ENCODE measurements around the gene MRPL1. TPM values are rescaled to one million over a fixed set of nuclear protein-coding genes. Genes with fewer than 3 reads are reported as not detected.

Gene MRPL1
- total and polyA plus RNA-seq, 2 of the 13 experiments (the other 11 are each of a cell fraction or from before 2014, with no cell fraction given) = 23.3 to 61.5 TPM

- TF ChIP-seq, protein P1, sequence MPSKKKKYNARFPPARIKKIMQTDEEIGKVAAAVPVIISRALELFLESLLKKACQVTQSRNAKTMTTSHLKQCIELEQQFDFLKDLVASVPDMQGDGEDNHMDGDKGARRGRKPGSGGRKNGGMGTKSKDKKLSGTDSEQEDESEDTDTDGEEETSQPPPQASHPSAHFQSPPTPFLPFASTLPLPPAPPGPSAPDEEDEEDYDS (CRISPR knock-in tag; IDR thresholded peaks at IDR 0.05) = peak; percentile 85
- TF ChIP-seq ZNF775 (CRISPR knock-in tag; IDR thresholded peaks at IDR 0.05; ENCODE audit: borderline replicate concordance) (0 out of 2 replicates have a peak, but pooled peaks have one; percentile 31), POLR2AphosphoS5 (IDR thresholded peaks at IDR 0.05; ENCODE audit: low read depth, low read length) (peak; percentile 83), KAT7 (CRISPR knock-in tag; IDR thresholded peaks at IDR 0.05; ENCODE audit: borderline replicate concordance) (peak; percentile 72; the same call in 1 of the 2 replicates), ZNF17 (CRISPR knock-in tag; IDR thresholded peaks at IDR 0.05) (no peak), ZNF274 (CRISPR knock-in tag; IDR thresholded peaks at IDR 0.05) (peak; percentile 37), NFE2L1 (CRISPR knock-in tag; IDR thresholded peaks at IDR 0.05; ENCODE audit: borderline replicate concordance) (no peak), SP4 (CRISPR knock-in tag; IDR thresholded peaks at IDR 0.05) (peak; percentile 86), ZNF556 (CRISPR knock-in tag; IDR thresholded peaks at IDR 0.05; ENCODE audit: borderline replicate concordance) (peak; percentile 32; the same call in 1 of the 2 replicates), PATZ1 (CRISPR knock-in tag; IDR thresholded peaks at IDR 0.05) (peak; percentile 73), HNRNPK (IDR thresholded peaks at IDR 0.05; ENCODE audit: low read depth, low read length, poor library complexity, severe bottlenecking) (peak; percentile 37), MLLT10 (CRISPR knock-in tag; IDR thresholded peaks at IDR 0.05) (no peak), ZNF557 (CRISPR knock-in tag; IDR thresholded peaks at IDR 0.05) (0 out of 2 replicates have a peak, but pooled peaks have one; percentile 34), MBNL3 (CRISPR knock-in tag; conservative IDR thresholded peaks at IDR 0.05) (no peak), AGO1 (IDR thresholded peaks at IDR 0.05; ENCODE audit: low read depth, low read length, poor library complexity, severe bottlenecking) (no peak), SNAI1 (CRISPR knock-in tag; IDR thresholded peaks at IDR 0.05; ENCODE audit: borderline replicate concordance) (0 out of 2 replicates have a peak, but pooled peaks have one; percentile 65), SIX1 (CRISPR knock-in tag; IDR thresholded peaks at IDR 0.05; ENCODE audit: borderline replicate concordance) (no peak), ATF4 (CRISPR knock-in tag; IDR thresholded peaks at IDR 0.05) (0 out of 4 replicates have a peak, but pooled peaks of 1 of the 2 experiments have one; percentile 17), ZFX (CRISPR knock-in tag; IDR thresholded peaks at IDR 0.05; ENCODE audit: low read depth) (peak; percentile 91)
- TF ChIP-seq, protein P2, sequence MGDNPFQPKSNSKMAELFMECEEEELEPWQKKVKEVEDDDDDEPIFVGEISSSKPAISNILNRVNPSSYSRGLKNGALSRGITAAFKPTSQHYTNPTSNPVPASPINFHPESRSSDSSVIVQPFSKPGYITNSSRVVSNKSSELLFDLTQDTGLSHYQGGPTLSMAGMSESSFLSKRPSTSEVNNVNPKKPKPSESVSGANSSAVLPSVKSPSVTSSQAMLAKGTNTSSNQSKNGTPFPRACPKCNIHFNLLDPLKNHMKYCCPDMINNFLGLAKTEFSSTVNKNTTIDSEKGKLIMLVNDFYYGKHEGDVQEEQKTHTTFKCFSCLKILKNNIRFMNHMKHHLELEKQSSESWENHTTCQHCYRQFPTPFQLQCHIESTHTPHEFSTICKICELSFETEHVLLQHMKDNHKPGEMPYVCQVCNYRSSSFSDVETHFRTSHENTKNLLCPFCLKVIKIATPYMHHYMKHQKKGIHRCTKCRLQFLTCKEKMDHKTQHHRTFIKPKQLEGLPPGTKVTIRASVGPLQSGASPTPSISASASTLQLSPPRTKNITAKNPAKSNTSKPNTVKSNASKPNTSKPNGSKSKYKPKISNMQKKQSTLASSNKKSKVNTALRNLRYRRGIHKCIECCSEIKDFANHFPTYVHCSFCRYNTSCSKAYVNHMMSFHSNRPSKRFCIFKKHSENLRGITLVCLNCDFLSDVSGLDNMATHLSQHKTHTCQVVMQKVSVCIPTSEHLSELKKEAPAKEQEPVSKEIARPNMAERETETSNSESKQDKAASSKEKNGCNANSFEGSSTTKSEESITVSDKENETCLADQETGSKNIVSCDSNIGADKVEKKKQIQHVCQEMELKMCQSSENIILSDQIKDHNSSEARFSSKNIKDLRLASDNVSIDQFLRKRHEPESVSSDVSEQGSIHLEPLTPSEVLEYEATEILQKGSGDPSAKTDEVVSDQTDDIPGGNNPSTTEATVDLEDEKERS (CRISPR knock-in tag; IDR thresholded peaks at IDR 0.05) = 0 out of 2 replicates have a peak, but pooled peaks have one; percentile 27
- TF ChIP-seq, protein P3, sequence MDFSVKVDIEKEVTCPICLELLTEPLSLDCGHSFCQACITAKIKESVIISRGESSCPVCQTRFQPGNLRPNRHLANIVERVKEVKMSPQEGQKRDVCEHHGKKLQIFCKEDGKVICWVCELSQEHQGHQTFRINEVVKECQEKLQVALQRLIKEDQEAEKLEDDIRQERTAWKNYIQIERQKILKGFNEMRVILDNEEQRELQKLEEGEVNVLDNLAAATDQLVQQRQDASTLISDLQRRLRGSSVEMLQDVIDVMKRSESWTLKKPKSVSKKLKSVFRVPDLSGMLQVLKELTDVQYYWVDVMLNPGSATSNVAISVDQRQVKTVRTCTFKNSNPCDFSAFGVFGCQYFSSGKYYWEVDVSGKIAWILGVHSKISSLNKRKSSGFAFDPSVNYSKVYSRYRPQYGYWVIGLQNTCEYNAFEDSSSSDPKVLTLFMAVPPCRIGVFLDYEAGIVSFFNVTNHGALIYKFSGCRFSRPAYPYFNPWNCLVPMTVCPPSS (IDR thresholded peaks at IDR 0.05) = no peak
These were observed 42.6 kb upstream of the MRPL1 start (continued) for GRCh38 chr4:77819843-77820648.
